ENCODE results near the gene WNK4. TPM values are rescaled to one million over a fixed set of nuclear protein-coding genes. Genes with fewer than 3 reads are reported as not detected.

WNK4 gene
- polyA plus RNA-seq, 3 donors = not detected

DNA sequence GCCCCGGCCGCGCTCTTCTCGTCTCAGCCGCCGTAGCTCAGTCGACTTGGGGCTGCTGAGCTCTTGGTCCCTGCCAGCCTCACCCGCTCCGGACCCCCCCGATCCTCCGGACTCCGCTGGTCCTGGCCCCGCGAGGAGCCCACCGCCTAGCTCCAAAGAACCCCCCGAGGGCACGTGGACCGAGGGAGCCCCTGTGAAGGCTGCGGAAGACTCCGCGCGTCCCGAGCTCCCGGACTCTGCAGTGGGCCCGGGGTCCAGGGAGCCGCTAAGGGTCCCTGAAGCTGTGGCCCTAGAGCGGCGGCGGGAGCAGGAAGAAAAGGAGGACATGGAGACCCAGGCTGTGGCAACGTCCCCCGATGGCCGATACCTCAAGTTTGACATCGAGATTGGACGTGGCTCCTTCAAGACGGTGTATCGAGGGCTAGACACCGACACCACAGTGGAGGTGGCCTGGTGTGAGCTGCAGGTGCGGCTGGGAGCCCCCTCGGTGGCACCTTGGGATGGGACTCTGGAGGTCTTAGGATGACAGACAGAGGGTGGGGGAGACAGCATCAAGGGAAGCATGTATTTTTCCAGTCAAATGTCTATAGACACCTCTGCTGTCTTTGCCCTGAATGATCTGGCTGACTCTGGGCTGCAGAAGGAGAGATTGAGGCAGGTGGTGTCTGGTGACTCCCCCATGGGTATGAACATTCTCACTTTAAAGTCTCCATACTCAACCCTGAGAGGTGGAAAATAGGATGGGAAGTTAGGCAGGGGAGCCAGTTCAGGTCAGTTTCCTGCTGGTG, 635 bp downstream of the WNK4 start:
- 9% methylated on average over 39 of the region's 39 CpGs for whole genome bisulfite sequencing (ENCODE audit: insufficient coverage)
- no peak for DNase-seq
- H3K4me1 Mint-ChIP-seq = peaks cover 25% of the 10 kb centered on the region
- Histone ChIP-seq H3K9ac (ENCODE audit: insufficient read depth, low read length, poor library complexity, severe bottlenecking) (no peak overlapping the region), H3K27ac (ENCODE audit: low read depth in 1 of 2, low read length in 2 of 2) (no peak overlapping the region), H3K4me1 (ENCODE audit: control insufficient read depth in 1 of 2, insufficient read depth in 2 of 2, low read length in 2 of 2) (peaks cover 7 to 20% of the 10 kb centered on the region in 2 donors), H3K36me3 (replicated peaks in 1 of 2; ENCODE audit: control insufficient read depth in 1 of 2, insufficient read depth in 2 of 2, low read length in 2 of 2) (peaks cover 33 to 35% of the 10 kb centered on the region in 2 donors), H3K27me3 (ENCODE audit: control insufficient read depth in 2 of 2, insufficient read depth in 2 of 2, low read length in 2 of 2) (peaks cover 51 to 65% of the 10 kb centered on the region in 2 donors), H4K20me1 (ENCODE audit: insufficient read depth, low read length) (no peaks in the 10 kb centered on the region), H3K9me3 (replicated peaks in 1 of 2; ENCODE audit: control insufficient read depth in 1 of 2, insufficient read depth in 1 of 2, low read length in 2 of 2) (peaks cover 0 to 37% of the 10 kb centered on the region in 2 donors), H3K4me2 (replicated peaks; ENCODE audit: extremely low read depth, low read length, poor library complexity, severe bottlenecking) (no peak overlapping the region), H3K4me3 (replicated peaks in 1 of 3; ENCODE audit: low read depth in 2 of 3, low read length in 3 of 3) (no peak overlapping the region), H3K79me2 (ENCODE audit: insufficient read depth, low read length) (no peaks in the 10 kb centered on the region), H2AFZ (ENCODE audit: insufficient read depth, low read depth, low read length, poor library complexity, severe bottlenecking) (no peak overlapping the region)
- H3K27ac Mint-ChIP-seq = no peak overlapping the region
- H3K36me3 Mint-ChIP-seq = peaks cover 42 to 43% of the 10 kb centered on the region in 2 donors
- intact Hi-C loops (cut with micrococcal nuclease) = no loop called here
- no peak for TF ChIP-seq CTCF (IDR thresholded peaks at IDR 0.05)
- H3K9me3 Mint-ChIP-seq = peaks cover 4 to 22% (median 10%) of the 10 kb centered on the region in 7 donors
- H3K4me3 Mint-ChIP-seq = peak overlapping the region in 1 of 2 donors; percentile 78
- H3K27me3 Mint-ChIP-seq (ENCODE audit: low read depth in 3 of 3) = peaks cover 65 to 70% (median 65%) of the 10 kb centered on the region in 3 donors

DNA sequence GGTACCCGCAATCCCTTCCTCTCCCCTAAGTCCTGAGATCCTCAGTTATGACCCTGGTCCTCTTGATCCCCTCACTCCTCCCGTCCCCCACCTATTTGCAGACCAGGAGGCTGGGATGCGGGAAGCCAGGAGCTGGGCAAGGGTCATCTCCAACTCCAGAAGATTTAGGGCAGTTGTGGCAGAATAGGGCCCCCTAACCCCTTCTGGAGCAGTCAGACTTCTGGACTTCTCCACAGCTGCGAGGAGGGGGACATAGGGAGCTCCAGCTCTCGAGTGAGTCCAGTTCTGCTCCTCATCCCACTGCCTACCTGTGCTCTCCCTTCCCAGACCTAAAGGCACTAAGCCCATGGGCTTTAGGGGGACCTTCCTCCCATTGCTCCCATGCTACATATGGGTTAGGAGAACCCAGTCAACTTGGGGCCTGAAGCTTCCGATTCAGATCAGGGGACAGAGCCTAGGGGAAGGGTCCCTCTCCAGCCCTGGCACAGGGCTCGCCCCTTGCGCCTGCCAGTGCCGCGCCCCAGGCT, 1.3 kb downstream of the WNK4 start:
- Histone ChIP-seq H3K36me3 (replicated peaks in 1 of 2; ENCODE audit: control insufficient read depth in 1 of 2, insufficient read depth in 2 of 2, low read length in 2 of 2) (peaks cover 27 to 28% of the 10 kb centered on the region in 2 donors), H3K79me2 (ENCODE audit: insufficient read depth, low read length) (no peaks in the 10 kb centered on the region), H3K4me2 (replicated peaks; ENCODE audit: extremely low read depth, low read length, poor library complexity, severe bottlenecking) (no peak overlapping the region), H3K9ac (ENCODE audit: insufficient read depth, low read length, poor library complexity, severe bottlenecking) (no peak overlapping the region), H3K27ac (ENCODE audit: low read depth in 1 of 2, low read length in 2 of 2) (no peak overlapping the region), H3K9me3 (replicated peaks in 1 of 2; ENCODE audit: control insufficient read depth in 1 of 2, insufficient read depth in 1 of 2, low read length in 2 of 2) (peaks cover 0 to 39% of the 10 kb centered on the region in 2 donors), H4K20me1 (ENCODE audit: insufficient read depth, low read length) (no peaks in the 10 kb centered on the region), H3K4me1 (ENCODE audit: control insufficient read depth in 1 of 2, insufficient read depth in 2 of 2, low read length in 2 of 2) (peaks cover 7 to 20% of the 10 kb centered on the region in 2 donors), H3K27me3 (ENCODE audit: control insufficient read depth in 2 of 2, insufficient read depth in 2 of 2, low read length in 2 of 2) (peaks cover 57 to 72% of the 10 kb centered on the region in 2 donors), H2AFZ (ENCODE audit: insufficient read depth, low read depth, low read length, poor library complexity, severe bottlenecking) (no peak overlapping the region), H3K4me3 (replicated peaks in 1 of 3; ENCODE audit: low read depth in 2 of 3, low read length in 3 of 3) (no peak overlapping the region)
- Mint-ChIP-seq H3K4me3 (peak overlapping the region in 1 of 2 donors; percentile 78), H3K4me1 (peaks cover 25% of the 10 kb centered on the region), H3K9me3 (peaks cover 4 to 24% (median 11%) of the 10 kb centered on the region in 7 donors), H3K27ac (no peak overlapping the region), H3K36me3 (peaks cover 36 to 37% of the 10 kb centered on the region in 2 donors), H3K27me3 (ENCODE audit: low read depth in 3 of 3) (peaks cover 72 to 76% (median 72%) of the 10 kb centered on the region in 3 donors)
- 64% methylated on average over 3 of the region's 10 CpGs for WGBS (ENCODE audit: insufficient coverage)
- no peak for TF ChIP-seq CTCF (IDR thresholded peaks at IDR 0.05)
- DNase-seq = no peak
- intact Hi-C loops (cut with micrococcal nuclease) = no loop called here

Measured in CD14-positive monocyte (primary cell).